ENCODE results near the gene FAM120A.

- TF ChIP-seq CTCF (IDR thresholded peaks at IDR 0.05; ENCODE audit: low read depth, low read length, missing input control): no peak
- TF ChIP-seq MAX (IDR thresholded peaks at IDR 0.05): no peak
- TF ChIP-seq EGR1 (IDR thresholded peaks at IDR 0.05; ENCODE audit: low read depth in 2 of 2): no peak
- TF ChIP-seq RAD21 (IDR thresholded peaks at IDR 0.05): no peak
- TF ChIP-seq SP1 (IDR thresholded peaks at IDR 0.05): no peak
- TF ChIP-seq YY1 (IDR thresholded peaks at IDR 0.05): no peak
- no peak for TF ChIP-seq REST (IDR thresholded peaks at IDR 0.05)
- no peak for TF ChIP-seq JUND (IDR thresholded peaks at IDR 0.05)
- TF ChIP-seq NR2F2 (IDR thresholded peaks at IDR 0.05): no peak
- TF ChIP-seq ZBTB33 (IDR thresholded peaks at IDR 0.05): no peak
- no peak for TF ChIP-seq ATF3 (IDR thresholded peaks at IDR 0.05)
Measured at GRCh38 chr9:93440896-93441580, 10.4 kb upstream of the FAM120A start.
